Measurements from ENCODE around the gene HIVEP2.

HIVEP2 gene

GRCh38 chr6:142944124-142945048 is 590 bp downstream of the HIVEP2 start:
- peak; percentile 94 for DNase-seq

GRCh38 chr6:142943711-142944123 is 1.3 kb downstream of the HIVEP2 start:
- peak; percentile 47 for DNase-seq

- no peak for DNase-seq
Measured at GRCh38 chr6:142942805-142943227, 2.2 kb downstream of the HIVEP2 start.

- DNase-seq: no peak
Measured at GRCh38 chr6:142942238-142942637, 2.7 kb downstream of the HIVEP2 start.

- no peak for DNase-seq
Measured at GRCh38 chr6:142941018-142941417, 4.0 kb downstream of the HIVEP2 start.

- no peak for DNase-seq
Measured at GRCh38 chr6:142940487-142940886, 4.5 kb downstream of the HIVEP2 start.

GRCh38 chr6:142938510-142938909 is 6.5 kb downstream of the HIVEP2 start:
- no peak for DNase-seq

- no peak for DNase-seq
Measured at GRCh38 chr6:142937986-142938385, 7.0 kb downstream of the HIVEP2 start.

GRCh38 chr6:142935553-142936517 is 9.1 kb downstream of the HIVEP2 start:
- DNase-seq: no peak

- DNase-seq: no peak
Measured at GRCh38 chr6:142934599-142934998, 10.4 kb downstream of the HIVEP2 start.

GRCh38 chr6:142934106-142934505 is 10.9 kb downstream of the HIVEP2 start:
- DNase-seq: no peak

GRCh38 chr6:142933701-142934100 is 11.3 kb downstream of the HIVEP2 start:
- DNase-seq: no peak

GRCh38 chr6:142932889-142933288 is 12.1 kb downstream of the HIVEP2 start:
- DNase-seq: no peak

- no peak for DNase-seq
Measured at GRCh38 chr6:142929751-142930358, 15.1 kb downstream of the HIVEP2 start.

GRCh38 chr6:142927904-142928303 is 17.1 kb downstream of the HIVEP2 start:
- no peak for DNase-seq

GRCh38 chr6:142927271-142927580 is 17.8 kb downstream of the HIVEP2 start:
- no peak for DNase-seq

GRCh38 chr6:142926494-142927270 is 18.3 kb downstream of the HIVEP2 start:
- peak; percentile 83 for DNase-seq

- no peak for DNase-seq
Measured at GRCh38 chr6:142926177-142926493, 18.8 kb downstream of the HIVEP2 start.

- DNase-seq: no peak
Measured at GRCh38 chr6:142925575-142926110, 19.3 kb downstream of the HIVEP2 start.

- DNase-seq: no peak
Measured at GRCh38 chr6:142918339-142919042, 26.5 kb downstream of the HIVEP2 start.

GRCh38 chr6:142916881-142917280 is 28.1 kb downstream of the HIVEP2 start:
- no peak for DNase-seq
